ENCODE measurements around the gene OTOP1.

- no peak for TF ChIP-seq CTCF (conservative IDR thresholded peaks at IDR 0.05; ENCODE audit: low read depth in 2 of 2)
- no peak for TF ChIP-seq EZH2 (IDR thresholded peaks at IDR 0.05; ENCODE audit: low read depth, unreplicated experiment)
- TF ChIP-seq, protein P1, sequence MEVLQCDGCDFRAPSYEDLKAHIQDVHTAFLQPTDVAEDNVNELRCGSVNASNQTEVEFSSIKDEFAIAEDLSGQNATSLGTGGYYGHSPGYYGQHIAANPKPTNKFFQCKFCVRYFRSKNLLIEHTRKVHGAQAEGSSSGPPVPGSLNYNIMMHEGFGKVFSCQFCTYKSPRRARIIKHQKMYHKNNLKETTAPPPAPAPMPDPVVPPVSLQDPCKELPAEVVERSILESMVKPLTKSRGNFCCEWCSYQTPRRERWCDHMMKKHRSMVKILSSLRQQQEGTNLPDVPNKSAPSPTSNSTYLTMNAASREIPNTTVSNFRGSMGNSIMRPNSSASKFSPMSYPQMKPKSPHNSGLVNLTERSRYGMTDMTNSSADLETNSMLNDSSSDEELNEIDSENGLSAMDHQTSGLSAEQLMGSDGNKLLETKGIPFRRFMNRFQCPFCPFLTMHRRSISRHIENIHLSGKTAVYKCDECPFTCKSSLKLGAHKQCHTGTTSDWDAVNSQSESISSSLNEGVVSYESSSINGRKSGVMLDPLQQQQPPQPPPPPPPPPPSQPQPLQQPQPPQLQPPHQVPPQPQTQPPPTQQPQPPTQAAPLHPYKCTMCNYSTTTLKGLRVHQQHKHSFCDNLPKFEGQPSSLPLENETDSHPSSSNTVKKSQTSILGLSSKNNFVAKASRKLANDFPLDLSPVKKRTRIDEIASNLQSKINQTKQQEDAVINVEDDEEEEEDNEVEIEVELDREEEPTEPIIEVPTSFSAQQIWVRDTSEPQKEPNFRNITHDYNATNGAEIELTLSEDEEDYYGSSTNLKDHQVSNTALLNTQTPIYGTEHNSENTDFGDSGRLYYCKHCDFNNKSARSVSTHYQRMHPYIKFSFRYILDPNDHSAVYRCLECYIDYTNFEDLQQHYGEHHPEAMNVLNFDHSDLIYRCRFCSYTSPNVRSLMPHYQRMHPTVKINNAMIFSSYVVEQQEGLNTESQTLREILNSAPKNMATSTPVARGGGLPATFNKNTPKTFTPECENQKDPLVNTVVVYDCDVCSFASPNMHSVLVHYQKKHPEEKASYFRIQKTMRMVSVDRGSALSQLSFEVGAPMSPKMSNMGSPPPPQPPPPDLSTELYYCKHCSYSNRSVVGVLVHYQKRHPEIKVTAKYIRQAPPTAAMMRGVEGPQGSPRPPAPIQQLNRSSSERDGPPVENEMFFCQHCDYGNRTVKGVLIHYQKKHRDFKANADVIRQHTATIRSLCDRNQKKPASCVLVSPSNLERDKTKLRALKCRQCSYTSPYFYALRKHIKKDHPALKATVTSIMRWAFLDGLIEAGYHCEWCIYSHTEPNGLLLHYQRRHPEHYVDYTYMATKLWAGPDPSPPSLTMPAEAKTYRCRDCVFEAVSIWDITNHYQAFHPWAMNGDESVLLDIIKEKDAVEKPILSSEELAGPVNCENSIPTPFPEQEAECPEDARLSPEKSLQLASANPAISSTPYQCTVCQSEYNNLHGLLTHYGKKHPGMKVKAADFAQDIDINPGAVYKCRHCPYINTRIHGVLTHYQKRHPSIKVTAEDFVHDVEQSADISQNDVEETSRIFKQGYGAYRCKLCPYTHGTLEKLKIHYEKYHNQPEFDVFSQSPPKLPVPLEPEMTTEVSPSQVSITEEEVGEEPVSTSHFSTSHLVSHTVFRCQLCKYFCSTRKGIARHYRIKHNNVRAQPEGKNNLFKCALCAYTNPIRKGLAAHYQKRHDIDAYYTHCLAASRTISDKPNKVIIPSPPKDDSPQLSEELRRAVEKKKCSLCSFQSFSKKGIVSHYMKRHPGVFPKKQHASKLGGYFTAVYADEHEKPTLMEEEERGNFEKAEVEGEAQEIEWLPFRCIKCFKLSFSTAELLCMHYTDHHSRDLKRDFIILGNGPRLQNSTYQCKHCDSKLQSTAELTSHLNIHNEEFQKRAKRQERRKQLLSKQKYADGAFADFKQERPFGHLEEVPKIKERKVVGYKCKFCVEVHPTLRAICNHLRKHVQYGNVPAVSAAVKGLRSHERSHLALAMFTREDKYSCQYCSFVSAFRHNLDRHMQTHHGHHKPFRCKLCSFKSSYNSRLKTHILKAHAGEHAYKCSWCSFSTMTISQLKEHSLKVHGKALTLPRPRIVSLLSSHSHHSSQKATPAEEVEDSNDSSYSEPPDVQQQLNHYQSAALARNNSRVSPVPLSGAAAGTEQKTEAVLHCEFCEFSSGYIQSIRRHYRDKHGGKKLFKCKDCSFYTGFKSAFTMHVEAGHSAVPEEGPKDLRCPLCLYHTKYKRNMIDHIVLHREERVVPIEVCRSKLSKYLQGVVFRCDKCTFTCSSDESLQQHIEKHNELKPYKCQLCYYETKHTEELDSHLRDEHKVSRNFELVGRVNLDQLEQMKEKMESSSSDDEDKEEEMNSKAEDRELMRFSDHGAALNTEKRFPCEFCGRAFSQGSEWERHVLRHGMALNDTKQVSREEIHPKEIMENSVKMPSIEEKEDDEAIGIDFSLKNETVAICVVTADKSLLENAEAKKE (CRISPR knock-in tag; IDR thresholded peaks at IDR 0.05), result no peak
- no peak for TF ChIP-seq POLR2AphosphoS5 (IDR thresholded peaks at IDR 0.05; ENCODE audit: low read depth)
- no peak for TF ChIP-seq NANOG (IDR thresholded peaks at IDR 0.05; ENCODE audit: borderline replicate concordance)
- TF ChIP-seq ZNF114 (CRISPR knock-in tag; IDR thresholded peaks at IDR 0.05), result no peak
- TF ChIP-seq, protein P2, sequence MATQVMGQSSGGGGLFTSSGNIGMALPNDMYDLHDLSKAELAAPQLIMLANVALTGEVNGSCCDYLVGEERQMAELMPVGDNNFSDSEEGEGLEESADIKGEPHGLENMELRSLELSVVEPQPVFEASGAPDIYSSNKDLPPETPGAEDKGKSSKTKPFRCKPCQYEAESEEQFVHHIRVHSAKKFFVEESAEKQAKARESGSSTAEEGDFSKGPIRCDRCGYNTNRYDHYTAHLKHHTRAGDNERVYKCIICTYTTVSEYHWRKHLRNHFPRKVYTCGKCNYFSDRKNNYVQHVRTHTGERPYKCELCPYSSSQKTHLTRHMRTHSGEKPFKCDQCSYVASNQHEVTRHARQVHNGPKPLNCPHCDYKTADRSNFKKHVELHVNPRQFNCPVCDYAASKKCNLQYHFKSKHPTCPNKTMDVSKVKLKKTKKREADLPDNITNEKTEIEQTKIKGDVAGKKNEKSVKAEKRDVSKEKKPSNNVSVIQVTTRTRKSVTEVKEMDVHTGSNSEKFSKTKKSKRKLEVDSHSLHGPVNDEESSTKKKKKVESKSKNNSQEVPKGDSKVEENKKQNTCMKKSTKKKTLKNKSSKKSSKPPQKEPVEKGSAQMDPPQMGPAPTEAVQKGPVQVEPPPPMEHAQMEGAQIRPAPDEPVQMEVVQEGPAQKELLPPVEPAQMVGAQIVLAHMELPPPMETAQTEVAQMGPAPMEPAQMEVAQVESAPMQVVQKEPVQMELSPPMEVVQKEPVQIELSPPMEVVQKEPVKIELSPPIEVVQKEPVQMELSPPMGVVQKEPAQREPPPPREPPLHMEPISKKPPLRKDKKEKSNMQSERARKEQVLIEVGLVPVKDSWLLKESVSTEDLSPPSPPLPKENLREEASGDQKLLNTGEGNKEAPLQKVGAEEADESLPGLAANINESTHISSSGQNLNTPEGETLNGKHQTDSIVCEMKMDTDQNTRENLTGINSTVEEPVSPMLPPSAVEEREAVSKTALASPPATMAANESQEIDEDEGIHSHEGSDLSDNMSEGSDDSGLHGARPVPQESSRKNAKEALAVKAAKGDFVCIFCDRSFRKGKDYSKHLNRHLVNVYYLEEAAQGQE (IDR thresholded peaks at IDR 0.05; ENCODE audit: unreplicated experiment), result no peak
- TF ChIP-seq CREB1 (CRISPR knock-in tag; IDR thresholded peaks at IDR 0.05; ENCODE audit: low read depth), result no peak
- TF ChIP-seq EZH2phosphoT487 (IDR thresholded peaks at IDR 0.05; ENCODE audit: unreplicated experiment), result no peak
- no peak for TF ChIP-seq ZNF331 (CRISPR knock-in tag; IDR thresholded peaks at IDR 0.05; ENCODE audit: low read depth)
- TF ChIP-seq STAT1 (IDR thresholded peaks at IDR 0.05; ENCODE audit: unreplicated experiment), result no peak
Observed at GRCh38 chr4:4170596-4171150, 56.1 kb downstream of the OTOP1 start.
